DOHH2 (cell line): ENCODE results near the gene SLC35F1.

Experiments used
- CTCF ChIP-seq: fragments of 200-600 bp; sonication (generic); IDR thresholded peaks from one replicate; pipeline ENCODE4 v1.5.1; 2014; ENCODE audit warnings: antibody characterized with exemption, mild to moderate bottlenecking, low read depth, low read length; ENCODE audit not compliant: poor library complexity, severe bottlenecking
- EZH2phosphoT487 ChIP-seq: fragments of 200-600 bp; sonication (generic); IDR thresholded peaks from 2 replicates; pipeline ENCODE4 v1.6.1; 2017; ENCODE audit warnings: borderline replicate concordance, mild to moderate bottlenecking, antibody characterized with exemption, low read length, moderate library complexity, mixed read lengths

GRCh38 chr6:118327237-118327636 is 420.2 kb downstream of the SLC35F1 start:
- TF ChIP-seq EZH2phosphoT487 (no peak), CTCF (no peak)
